Mammary epithelial cell (primary cell): ENCODE data around the gene EPHA6.

Experiments
- EZH2 ChIP-seq: IDR thresholded peaks from 2 replicates; pipeline ENCODE4 v1.6.1; 2012; ENCODE audit warnings: low read length, inconsistent platforms, borderline replicate concordance
- TF ChIP-seq, protein P1 (sequence below), 2 donors: IDR thresholded peaks in 1 of 2; conservative IDR thresholded peaks in 1 of 2; 2 replicates each; pipeline ENCODE4 v1.5.1; 2011 to 2012; ENCODE audit warnings: inconsistent platforms in 2 of 2, low read length in 2 of 2, mild to moderate bottlenecking in 2 of 2, control low read depth in 1 of 2, low read depth in 1 of 2; ENCODE audit not compliant: insufficient read depth in 1 of 2; ENCODE audit errors: extremely low read depth in 1 of 2

DNA sequence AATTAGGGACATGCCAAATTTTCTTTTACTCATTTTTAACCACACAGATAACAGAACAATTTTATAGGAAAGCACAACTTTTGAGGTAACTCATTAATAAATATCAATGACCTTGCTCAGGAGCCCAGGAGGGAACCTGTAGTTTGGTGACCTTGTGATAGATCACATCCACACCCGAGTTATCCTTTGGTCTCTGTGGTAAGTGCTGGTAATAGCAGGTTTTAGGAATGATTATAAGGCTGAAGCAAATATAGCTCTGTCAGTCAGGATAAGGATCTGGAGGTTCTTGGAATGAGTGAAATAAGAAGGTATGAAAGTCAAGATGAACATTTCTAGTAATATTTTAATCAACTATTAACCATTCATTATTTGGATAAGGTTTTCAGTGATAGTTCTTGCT lies 46.5 kb downstream of the EPHA6 start:
- TF ChIP-seq, protein P1, sequence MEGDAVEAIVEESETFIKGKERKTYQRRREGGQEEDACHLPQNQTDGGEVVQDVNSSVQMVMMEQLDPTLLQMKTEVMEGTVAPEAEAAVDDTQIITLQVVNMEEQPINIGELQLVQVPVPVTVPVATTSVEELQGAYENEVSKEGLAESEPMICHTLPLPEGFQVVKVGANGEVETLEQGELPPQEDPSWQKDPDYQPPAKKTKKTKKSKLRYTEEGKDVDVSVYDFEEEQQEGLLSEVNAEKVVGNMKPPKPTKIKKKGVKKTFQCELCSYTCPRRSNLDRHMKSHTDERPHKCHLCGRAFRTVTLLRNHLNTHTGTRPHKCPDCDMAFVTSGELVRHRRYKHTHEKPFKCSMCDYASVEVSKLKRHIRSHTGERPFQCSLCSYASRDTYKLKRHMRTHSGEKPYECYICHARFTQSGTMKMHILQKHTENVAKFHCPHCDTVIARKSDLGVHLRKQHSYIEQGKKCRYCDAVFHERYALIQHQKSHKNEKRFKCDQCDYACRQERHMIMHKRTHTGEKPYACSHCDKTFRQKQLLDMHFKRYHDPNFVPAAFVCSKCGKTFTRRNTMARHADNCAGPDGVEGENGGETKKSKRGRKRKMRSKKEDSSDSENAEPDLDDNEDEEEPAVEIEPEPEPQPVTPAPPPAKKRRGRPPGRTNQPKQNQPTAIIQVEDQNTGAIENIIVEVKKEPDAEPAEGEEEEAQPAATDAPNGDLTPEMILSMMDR (conservative IDR thresholded peaks at IDR 0.05 in 1 of 2, IDR thresholded peaks at IDR 0.05 in 1 of 2; ENCODE audit: extremely low read depth in 1 of 2, insufficient read depth in 1 of 2, low read depth in 1 of 2, low read length in 2 of 2), result no peak
- no peak for TF ChIP-seq EZH2
